GM21786 (cell line): ENCODE results near the gene GCLM.
A peak's percentile ranks its signal among the peaks of the same experiment; 100 is the strongest.

Experiments
- ATAC-seq: cut with Tn5 transposase; IDR thresholded peaks from one replicate; pipeline ENCODE4 v1.9.1; 2021; ENCODE audit not compliant: unreplicated experiment

Gene GCLM

DNA sequence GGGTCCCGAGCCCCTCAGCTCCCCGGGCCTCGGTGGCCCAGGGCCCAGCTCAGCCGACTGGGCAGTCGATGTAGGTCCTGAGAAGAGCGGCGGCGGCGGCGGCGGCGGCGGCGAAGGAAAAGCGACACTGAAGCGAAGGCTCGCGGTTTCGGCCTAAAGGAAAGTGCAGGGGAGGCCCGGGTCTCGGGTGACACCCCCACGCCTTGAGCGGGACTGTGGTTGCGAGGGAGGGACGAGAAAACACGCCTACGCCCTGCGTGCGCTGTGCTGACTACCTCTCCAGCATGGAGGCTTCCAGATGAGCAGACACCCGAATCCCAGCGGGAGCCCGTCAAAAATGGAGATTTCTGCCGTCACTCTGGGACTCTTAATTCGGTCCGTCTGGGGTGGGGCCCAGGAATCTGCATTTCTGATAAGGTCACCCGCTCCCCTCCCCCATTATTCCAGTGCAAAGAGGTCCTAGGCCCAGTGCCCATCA lies 61.4 kb downstream of the GCLM start:
- peak; percentile 20 for ATAC-seq

DNA sequence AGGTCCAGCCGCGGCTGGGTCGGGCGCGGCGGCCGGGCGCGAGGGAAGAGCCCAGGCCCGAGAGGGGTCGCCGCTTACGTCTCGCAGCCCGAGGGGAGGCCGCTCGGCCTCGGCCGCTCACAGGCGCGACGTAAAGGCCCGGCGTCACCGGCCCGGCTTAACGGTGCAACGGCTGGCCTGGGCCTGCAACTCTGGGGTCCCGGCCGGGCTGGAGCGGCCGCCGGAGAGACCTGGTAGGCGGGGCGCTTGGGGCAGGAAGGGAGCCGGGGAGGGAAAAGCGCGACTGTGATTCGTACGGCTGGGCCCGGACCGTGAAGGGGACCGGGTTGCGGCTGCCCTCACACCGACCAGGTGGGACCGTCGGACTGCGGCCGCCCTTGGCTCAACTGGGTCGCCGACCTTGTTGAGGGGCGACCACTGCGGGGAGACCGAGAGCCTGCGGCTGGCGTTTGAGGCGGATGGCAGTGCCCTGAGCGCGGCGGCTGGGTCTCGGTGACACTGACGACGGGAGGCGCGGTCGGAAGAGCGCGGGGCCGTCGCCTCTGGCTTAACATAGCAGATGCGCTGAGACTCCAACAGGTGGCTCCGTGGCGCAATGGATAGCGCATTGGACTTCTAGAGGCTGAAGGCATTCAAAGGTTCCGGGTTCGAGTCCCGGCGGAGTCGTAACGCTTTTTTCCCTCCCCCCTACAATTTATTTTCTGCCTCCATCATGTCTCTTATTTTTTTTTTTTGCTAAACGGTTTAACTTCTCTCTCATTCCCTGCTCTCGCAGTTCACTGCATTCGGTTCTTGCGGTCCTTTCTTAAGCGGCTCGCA lies 62.0 kb downstream of the GCLM start:
- ATAC-seq = peak; percentile 68

DNA sequence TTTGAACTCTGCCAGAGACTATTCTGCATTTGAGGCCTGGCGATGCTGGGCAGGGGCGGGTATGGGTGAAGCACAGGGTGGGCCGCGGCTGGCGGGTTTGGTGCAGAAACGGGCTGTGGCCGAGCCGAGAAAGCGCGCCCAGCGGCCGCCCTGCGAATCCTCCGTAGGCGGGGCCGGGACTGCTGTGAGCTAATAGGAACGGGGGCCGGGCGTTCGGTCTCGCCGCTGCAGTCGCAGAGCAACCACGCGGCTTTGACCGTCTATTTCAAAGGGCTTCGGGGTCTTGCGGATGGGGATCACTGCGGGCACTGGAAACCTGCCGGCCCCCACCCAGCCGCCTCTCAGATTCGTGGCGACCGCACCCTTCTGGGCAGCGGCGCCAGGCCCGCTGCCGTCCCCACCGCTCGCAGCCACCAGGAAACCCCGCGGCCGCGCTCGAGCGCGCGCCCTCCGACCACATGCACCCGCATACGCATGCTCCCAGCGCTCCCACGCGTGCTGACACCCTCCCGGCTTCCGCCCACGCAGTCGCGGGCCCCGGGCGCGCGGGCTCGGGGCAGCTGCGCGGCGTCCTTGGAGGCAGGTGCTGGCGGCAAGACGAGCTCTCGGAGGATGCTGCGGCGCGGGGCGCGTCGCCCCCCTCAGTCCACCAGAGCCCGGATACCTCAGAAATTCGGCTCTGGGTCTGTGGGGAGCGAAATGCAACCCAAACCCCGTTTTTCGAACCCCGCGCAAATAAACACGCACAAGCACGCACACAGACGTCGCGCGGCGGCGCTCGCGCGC lies 62.8 kb downstream of the GCLM start:
- peak; percentile 52 for ATAC-seq

DNA sequence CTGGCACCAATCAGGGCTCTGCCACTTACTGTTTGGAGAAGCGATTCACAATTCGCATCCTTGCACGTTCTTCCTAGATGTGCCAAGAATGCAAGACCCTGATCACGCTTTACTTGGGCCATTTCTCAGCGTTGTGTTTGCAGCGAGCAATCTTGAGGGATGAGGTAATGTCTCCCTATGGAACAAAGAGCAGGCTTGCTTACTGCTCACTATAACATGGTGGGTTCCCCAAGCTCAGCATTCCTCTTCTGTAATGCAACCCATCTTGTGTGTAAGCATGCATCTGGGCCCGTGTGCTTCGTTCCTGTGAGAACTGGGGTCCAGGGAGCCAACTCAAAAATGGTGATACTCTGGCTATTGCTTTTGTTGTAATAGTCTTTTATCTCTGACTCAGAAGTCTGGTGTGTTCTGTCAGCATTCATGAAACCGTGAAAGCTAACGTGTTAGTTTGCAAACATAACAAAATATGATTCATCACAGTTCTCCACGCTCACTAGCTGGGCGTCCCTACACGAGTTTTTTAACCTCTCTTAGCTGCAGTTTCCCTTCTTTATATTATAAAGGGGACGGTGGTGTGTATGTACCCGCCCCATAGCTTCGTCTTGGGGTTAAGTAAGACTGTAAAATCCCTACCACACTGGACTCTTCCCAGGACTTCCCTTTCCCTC lies 63.6 kb downstream of the GCLM start:
- peak; percentile 7 for ATAC-seq

DNA sequence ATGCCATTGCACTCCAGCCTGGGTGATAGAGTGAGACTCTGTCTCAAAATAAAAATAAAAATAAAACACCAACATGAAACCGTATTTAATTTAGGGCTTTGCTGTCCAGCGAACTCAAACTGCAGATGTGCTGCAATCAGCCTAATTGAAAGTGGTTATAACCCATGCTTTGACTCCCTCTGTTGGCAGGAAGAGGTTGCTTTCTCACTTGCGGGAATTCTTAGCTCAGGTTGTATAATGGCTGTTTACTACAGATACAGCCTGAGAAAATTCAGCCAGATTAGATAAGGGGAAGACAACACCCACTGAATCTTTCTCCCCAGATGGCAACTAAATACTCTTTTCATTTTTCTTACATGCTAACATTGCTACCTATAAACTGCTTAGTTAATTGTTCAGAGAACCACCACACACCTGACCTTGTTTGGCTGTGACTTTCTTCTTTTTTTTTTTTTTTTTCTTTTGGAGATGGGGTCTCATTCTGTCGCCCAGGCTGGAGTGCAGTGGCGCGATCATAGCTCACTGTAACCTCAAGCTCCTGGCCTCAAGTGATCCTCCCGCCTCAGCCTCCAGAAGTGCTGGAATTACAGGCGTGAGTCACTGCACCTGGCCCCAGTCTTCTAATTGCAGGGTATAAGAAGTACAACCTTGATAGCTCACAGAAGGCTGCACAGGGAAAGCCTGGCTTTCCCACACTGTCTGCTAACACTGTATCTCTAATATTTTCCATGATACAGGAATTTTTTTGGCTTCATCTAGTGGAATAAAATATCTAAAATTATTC lies 64.8 kb downstream of the GCLM start:
- no peak for ATAC-seq

DNA sequence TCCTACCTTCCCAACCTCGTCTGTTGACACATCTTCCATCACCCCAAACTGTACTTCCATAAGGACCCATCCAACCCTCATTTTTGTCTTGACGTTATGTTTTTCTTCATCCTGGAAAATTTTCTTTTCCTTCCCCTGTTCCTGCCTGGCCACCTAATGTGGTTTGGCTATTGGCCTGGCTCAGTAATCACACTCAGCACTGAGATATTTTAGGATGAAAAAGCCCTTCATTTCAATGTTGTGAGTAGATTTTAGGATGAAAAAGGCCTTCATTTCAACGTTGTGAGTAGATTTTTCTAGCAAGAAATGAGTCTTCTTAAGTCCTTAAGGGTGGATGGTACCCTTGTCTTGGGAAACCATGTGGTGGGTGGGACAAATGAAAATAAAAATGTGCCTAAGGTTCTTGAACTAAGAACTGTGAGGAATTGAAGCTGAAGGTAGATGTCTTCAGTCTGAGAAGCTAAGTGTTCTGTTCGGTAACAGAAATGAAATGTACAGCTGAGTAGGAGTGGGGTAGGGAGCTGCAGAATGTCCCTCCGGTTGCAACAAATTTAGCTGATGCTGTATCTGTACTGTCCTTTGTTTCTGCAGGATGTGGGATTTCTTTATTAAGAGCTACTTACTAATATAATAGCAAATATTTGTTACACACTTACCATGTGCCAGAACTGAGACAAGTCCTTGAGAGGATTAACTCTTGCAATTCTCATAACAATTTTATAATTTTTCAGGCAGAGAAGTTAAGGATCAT lies 66.3 kb downstream of the GCLM start:
- no peak for ATAC-seq

DNA sequence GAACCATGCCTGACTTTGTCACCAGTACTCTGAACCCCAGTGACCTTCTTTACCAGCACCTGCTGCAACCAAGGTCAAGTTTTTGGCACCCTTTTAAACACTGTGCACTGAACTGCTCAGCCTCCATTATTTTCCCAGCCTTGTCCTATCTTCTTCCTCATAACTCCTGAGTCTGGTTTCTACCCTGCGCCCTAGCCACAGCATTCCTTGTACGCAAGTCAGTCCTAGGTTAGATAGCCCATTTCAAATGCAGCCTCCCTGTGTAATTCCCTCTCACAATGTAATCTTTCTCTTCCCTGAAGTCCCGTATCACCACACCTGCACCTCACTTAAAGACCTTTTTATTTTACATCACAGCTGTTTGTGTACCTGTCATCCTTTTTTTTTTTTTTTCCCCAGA lies 67.5 kb downstream of the GCLM start:
- no peak for ATAC-seq

DNA sequence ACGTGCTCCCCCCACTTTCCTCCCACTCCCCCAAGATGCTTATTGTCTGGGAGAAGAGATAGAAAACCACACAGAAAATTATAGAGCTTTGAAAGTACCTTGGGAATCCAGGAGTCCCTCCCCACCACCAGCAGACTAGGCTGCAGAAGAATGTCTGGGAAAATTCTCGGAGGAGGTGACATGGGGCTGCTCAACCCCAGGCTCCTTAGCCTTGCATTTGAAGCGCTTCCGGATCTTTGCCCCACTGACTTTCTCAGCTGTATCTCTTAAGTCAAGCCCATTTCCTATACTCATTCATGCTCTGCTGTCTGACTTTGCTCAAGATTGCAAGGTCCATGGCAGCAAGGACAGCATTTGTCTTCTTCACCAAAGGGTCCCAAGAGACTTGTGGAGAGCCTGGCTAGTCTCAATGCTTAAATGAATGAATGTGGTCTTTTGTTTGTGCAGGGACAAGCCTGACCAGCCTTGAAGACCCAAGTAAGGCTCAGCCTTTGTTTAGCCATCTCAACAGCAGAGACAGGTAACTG lies 68.2 kb downstream of the GCLM start:
- ATAC-seq = no peak

DNA sequence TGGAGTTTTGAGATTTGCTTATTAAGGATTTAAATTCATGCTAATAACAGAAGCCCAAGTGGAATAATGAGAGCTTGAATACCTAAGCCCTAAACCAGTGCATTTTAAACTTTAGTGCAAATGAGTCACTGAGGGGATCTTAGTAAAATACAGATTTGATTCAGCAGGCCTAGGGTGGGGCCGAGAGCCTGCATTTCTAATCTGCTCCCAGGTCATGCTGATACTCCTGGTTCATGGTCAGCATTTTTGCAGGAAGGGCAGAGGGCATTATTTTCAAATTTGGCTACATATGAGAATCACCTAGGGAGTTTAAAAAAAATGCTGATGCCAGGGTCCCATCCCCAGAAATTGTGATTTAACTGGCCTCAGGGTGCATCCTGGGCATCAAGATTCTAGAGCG lies 69.5 kb downstream of the GCLM start:
- ATAC-seq = no peak

DNA sequence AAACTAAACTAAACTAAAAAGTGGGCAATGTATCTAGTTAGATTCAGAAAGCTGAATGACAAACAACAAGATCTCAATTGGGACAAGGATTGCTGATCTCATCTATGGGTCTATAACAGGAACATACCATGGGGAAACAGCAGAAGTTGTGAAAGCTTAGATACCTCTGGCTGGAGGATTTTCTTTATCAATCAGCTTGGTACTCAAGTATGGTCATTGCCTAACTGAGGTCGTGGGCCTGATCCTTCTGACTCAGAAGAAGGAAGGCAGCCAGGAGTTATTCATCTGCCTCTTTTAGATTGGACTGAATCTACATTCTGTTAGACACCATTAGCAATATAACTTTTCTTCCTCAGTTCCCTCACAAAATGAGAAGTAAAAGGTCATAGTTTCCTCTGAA lies 69.9 kb downstream of the GCLM start:
- no peak for ATAC-seq

DNA sequence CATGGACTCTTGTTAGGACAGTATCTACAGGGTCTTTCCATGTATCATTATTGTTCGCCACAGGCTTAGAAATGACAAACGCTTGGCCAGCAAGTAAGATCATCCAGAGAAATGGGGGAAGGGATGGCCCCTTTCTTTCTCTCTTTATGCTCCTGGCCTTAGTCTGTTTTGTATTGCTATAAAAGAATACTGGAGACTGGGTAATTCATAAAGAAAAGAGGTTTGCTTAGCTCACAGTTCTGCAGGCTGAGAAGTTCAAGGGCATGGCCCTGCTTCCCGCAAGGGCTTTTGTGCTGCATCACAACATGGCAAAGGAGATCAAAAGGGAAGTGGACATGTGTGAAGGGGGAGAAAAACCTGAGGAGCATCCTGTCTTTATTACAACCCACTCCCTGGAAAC lies 71.3 kb downstream of the GCLM start:
- ATAC-seq = no peak
